Measurements from ENCODE around the gene FRYL. TPM values are rescaled to one million over a fixed set of nuclear protein-coding genes. Genes with fewer than 3 reads are reported as not detected.

Gene FRYL
- total RNA-seq, 1 donor from 2014 or later = 50.0 TPM

DNA sequence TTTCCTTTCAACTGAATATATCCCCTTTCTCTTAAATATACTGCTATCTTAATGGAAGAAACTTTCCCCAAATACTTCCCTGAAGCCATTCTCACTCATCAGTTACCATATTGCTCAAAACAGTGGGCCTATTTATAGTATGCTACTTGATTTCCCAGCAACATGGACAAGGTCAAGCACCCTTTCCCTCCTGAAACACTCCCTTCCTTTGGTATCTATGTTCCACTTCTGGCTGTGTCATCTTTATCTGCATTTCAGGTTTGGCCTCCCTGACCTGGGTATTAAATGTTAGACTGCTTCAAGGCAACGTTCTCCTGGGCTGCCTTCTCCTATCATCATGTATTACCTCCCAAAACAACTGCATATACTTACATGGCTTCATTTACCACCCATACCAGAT is 188.7 kb downstream of the FRYL start:
- no peaks in the 10 kb centered on the region for H3K9me3 Mint-ChIP-seq
- no peak overlapping the region for H3K27ac Mint-ChIP-seq
- no peaks in the 10 kb centered on the region for H3K27me3 Mint-ChIP-seq
- TF ChIP-seq, protein P1, sequence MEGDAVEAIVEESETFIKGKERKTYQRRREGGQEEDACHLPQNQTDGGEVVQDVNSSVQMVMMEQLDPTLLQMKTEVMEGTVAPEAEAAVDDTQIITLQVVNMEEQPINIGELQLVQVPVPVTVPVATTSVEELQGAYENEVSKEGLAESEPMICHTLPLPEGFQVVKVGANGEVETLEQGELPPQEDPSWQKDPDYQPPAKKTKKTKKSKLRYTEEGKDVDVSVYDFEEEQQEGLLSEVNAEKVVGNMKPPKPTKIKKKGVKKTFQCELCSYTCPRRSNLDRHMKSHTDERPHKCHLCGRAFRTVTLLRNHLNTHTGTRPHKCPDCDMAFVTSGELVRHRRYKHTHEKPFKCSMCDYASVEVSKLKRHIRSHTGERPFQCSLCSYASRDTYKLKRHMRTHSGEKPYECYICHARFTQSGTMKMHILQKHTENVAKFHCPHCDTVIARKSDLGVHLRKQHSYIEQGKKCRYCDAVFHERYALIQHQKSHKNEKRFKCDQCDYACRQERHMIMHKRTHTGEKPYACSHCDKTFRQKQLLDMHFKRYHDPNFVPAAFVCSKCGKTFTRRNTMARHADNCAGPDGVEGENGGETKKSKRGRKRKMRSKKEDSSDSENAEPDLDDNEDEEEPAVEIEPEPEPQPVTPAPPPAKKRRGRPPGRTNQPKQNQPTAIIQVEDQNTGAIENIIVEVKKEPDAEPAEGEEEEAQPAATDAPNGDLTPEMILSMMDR (conservative IDR thresholded peaks at IDR 0.05) = no peak
- DNase-seq (ENCODE audit: extremely low spot score, unreplicated experiment) = no peak
- H3K4me3 Mint-ChIP-seq = no peak overlapping the region
- H3K36me3 Mint-ChIP-seq = peaks cover 20% of the 10 kb centered on the region
- no peaks in the 10 kb centered on the region for H3K4me1 Mint-ChIP-seq (ENCODE audit: unreplicated experiment)

DNA sequence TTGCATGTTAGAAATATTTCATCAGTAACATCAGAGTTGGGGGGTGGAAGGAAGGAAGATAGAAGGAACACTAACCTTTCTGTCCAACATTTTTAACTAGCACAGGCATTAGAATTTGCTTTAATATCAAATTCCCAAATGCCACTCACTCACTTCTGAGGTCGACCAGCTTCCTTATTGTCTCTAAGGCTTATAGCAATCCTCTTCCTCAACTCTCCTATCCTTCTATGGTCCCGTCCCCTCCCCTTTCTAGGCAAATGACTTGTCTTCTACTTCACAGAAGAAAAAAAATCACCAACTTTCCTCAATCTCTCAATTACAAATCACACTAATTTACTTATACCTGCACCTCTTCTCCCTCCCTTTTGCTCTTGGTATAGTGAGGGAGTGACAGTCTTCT is 189.2 kb downstream of the FRYL start:
- Mint-ChIP-seq H3K4me3 (no peak overlapping the region), H3K27ac (no peak overlapping the region), H3K4me1 (ENCODE audit: unreplicated experiment) (no peaks in the 10 kb centered on the region), H3K9me3 (no peaks in the 10 kb centered on the region), H3K27me3 (no peaks in the 10 kb centered on the region), H3K36me3 (peaks cover 25% of the 10 kb centered on the region)
- TF ChIP-seq, protein P1 (conservative IDR thresholded peaks at IDR 0.05) = no peak
- no peak for DNase-seq (ENCODE audit: extremely low spot score, unreplicated experiment)

DNA sequence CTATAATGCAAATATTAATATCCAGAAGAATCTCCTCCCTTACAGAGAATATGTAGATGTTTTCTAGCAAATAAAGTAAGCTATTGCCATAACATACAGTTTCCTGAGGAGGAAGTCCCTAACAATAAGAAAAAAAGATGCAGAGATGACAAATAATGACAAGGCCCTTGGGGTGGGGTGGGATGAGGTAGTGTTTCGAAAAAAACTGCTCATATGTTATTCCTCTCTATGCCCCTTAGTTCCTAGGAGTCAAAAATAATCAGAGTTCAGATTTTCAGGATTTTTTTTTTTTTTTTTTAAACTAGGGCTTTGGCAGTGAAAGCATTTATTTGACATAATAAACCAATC is 191.0 kb downstream of the FRYL start:
- no peak overlapping the region for H3K4me3 Mint-ChIP-seq
- DNase-seq (ENCODE audit: extremely low spot score, unreplicated experiment) = no peak
- H3K27me3 Mint-ChIP-seq = no peaks in the 10 kb centered on the region
- H3K9me3 Mint-ChIP-seq = no peaks in the 10 kb centered on the region
- H3K36me3 Mint-ChIP-seq = peaks cover 20% of the 10 kb centered on the region
- TF ChIP-seq, protein P1 (conservative IDR thresholded peaks at IDR 0.05) = no peak
- H3K27ac Mint-ChIP-seq = no peak overlapping the region
- no peaks in the 10 kb centered on the region for H3K4me1 Mint-ChIP-seq (ENCODE audit: unreplicated experiment)

- peaks cover 20% of the 10 kb centered on the region for H3K36me3 Mint-ChIP-seq
- H3K9me3 Mint-ChIP-seq = no peaks in the 10 kb centered on the region
- no peak overlapping the region for H3K4me3 Mint-ChIP-seq
- H3K27me3 Mint-ChIP-seq = no peaks in the 10 kb centered on the region
- no peaks in the 10 kb centered on the region for H3K4me1 Mint-ChIP-seq (ENCODE audit: unreplicated experiment)
- DNase-seq (ENCODE audit: extremely low spot score, unreplicated experiment) = no peak
- TF ChIP-seq, protein P1 (conservative IDR thresholded peaks at IDR 0.05) = no peak
- H3K27ac Mint-ChIP-seq = no peak overlapping the region
Observed at GRCh38 chr4:48588230-48589097, 191.6 kb downstream of the FRYL start.

DNA sequence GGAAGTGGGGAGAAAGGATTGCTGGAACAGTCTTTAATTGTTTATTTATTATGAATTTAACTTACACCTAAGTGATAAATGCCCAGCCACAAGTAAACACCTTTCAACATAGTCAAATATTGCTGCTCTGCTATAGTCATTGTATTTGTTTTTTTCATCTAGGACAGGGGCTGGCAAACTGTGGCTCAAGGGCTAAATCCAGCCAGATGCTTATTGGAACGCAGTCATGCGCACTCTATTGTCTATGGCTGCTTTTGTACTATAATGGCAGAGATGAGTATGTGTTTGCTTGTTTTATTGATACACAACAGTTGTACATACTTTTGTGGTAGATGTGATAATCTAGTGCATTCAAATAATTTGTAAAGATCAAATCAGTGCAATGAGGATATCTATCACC is 194.7 kb downstream of the FRYL start:
- TF ChIP-seq, protein P1 (conservative IDR thresholded peaks at IDR 0.05) = no peak
- H3K27me3 Mint-ChIP-seq = no peaks in the 10 kb centered on the region
- no peak for DNase-seq (ENCODE audit: extremely low spot score, unreplicated experiment)
- peaks cover 15% of the 10 kb centered on the region for H3K36me3 Mint-ChIP-seq
- no peak overlapping the region for H3K27ac Mint-ChIP-seq
- no peak overlapping the region for H3K4me3 Mint-ChIP-seq
- no peaks in the 10 kb centered on the region for H3K9me3 Mint-ChIP-seq
- no peaks in the 10 kb centered on the region for H3K4me1 Mint-ChIP-seq (ENCODE audit: unreplicated experiment)
